ENCODE results near the gene POLR3E.

The POLR3E gene

DNA sequence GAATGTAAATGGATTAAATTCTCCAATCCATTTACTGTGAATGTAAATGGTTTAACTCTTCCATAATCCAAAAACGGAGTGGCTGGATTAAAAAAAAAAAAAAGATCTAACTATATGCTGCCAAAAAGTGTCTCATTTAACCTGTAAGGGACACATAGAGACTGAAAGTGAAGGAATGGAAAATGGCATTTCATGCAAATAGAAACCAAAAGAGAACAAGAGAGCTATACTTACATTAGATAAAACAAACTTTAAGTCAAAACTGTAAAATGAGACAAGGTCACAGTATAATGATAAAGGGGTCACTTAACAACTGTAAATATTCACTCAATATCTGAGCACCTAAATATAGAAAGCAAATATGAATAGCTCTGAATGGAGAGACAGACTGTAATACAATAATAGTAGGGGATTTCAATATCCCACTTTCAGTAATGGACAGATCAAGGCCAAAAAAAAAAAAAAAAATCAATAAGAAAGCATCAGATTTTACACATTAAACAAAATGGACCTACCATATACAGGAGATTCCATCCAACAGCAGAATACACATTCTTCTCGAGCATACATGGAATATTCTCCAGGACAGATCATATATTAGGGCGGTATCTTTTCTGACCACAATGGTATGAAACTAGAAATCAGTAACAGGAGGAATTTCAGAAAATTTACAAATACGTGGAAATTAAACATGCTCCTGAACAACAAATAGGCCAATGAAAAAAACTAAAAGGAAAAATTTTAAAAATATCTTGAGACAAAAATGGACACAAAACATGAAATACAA is 40.8 kb downstream of the POLR3E start:
- Histone ChIP-seq H3K4me3 (ENCODE audit: severe bottlenecking) (no peak overlapping the region), H3K36me3 (ENCODE audit: low read depth) (peaks cover 71% of the 10 kb centered on the region), H3K4me1 (ENCODE audit: insufficient read depth, poor library complexity, severe bottlenecking) (no peaks in the 10 kb centered on the region), H3K27ac (ENCODE audit: poor library complexity, severe bottlenecking) (no peak overlapping the region), H3K27me3 (ENCODE audit: insufficient read depth, poor library complexity, severe bottlenecking) (no peaks in the 10 kb centered on the region), H3K9me3 (ENCODE audit: severe bottlenecking) (peaks cover 15% of the 10 kb centered on the region)
- DNase-seq (ENCODE audit: low spot score) (no peak), ATAC-seq (ENCODE audit: low read depth) (no peak)
- TF ChIP-seq, protein P1, sequence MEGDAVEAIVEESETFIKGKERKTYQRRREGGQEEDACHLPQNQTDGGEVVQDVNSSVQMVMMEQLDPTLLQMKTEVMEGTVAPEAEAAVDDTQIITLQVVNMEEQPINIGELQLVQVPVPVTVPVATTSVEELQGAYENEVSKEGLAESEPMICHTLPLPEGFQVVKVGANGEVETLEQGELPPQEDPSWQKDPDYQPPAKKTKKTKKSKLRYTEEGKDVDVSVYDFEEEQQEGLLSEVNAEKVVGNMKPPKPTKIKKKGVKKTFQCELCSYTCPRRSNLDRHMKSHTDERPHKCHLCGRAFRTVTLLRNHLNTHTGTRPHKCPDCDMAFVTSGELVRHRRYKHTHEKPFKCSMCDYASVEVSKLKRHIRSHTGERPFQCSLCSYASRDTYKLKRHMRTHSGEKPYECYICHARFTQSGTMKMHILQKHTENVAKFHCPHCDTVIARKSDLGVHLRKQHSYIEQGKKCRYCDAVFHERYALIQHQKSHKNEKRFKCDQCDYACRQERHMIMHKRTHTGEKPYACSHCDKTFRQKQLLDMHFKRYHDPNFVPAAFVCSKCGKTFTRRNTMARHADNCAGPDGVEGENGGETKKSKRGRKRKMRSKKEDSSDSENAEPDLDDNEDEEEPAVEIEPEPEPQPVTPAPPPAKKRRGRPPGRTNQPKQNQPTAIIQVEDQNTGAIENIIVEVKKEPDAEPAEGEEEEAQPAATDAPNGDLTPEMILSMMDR (IDR thresholded peaks at IDR 0.05; ENCODE audit: poor library complexity, severe bottlenecking), result no peak

DNA sequence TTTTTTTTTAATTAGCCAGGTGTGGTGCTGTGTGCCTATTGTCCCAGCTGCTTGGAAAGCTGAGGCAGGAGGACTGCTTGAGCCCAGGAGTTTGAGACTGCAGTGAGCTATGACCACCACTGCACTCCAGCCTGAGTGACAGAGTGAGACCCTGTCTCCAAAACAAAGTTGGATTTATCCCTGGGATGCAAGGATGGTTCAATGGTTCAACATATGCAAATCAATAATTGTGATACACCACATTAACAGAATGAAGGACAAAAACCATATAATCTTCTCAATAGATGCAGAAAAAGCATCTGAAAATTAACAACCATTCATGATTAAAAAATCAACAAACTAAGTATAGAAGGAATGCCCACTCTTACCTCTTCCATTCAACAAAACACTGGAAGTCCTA is 43.7 kb downstream of the POLR3E start:
- TF ChIP-seq, protein P1 (IDR thresholded peaks at IDR 0.05; ENCODE audit: poor library complexity, severe bottlenecking), result no peak
- Histone ChIP-seq H3K4me3 (ENCODE audit: severe bottlenecking) (no peak overlapping the region), H3K27ac (ENCODE audit: poor library complexity, severe bottlenecking) (no peak overlapping the region), H3K27me3 (ENCODE audit: insufficient read depth, poor library complexity, severe bottlenecking) (no peaks in the 10 kb centered on the region), H3K4me1 (ENCODE audit: insufficient read depth, poor library complexity, severe bottlenecking) (peaks cover 6% of the 10 kb centered on the region), H3K9me3 (ENCODE audit: severe bottlenecking) (peaks cover 15% of the 10 kb centered on the region), H3K36me3 (ENCODE audit: low read depth) (peaks cover 63% of the 10 kb centered on the region)
- ATAC-seq (ENCODE audit: low read depth), result no peak
- no peak for DNase-seq (ENCODE audit: low spot score)

DNA sequence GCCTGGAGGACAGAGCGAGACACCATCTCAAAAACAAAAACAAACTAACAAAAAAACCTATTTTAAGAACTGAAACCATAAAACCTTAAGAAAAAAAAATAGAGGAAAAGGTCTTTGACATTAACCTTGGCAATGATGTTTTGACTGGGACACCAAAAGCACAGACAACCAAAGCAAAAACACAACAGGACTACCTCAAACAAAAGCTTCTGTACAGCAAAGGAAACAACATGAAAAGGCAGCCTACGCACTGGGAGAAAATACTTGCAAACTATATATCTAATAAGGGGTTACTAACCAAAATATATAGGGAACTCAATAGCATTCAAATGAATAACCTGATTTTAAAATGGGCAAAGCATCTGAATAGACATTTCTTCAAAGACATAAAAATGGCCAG is 44.9 kb downstream of the POLR3E start:
- Histone ChIP-seq H3K4me3 (ENCODE audit: severe bottlenecking) (no peak overlapping the region), H3K27me3 (ENCODE audit: insufficient read depth, poor library complexity, severe bottlenecking) (no peaks in the 10 kb centered on the region), H3K4me1 (ENCODE audit: insufficient read depth, poor library complexity, severe bottlenecking) (peaks cover 10% of the 10 kb centered on the region), H3K27ac (ENCODE audit: poor library complexity, severe bottlenecking) (no peak overlapping the region), H3K9me3 (ENCODE audit: severe bottlenecking) (peaks cover 9% of the 10 kb centered on the region), H3K36me3 (ENCODE audit: low read depth) (peaks cover 62% of the 10 kb centered on the region)
- no peak for DNase-seq (ENCODE audit: low spot score)
- no peak for ATAC-seq (ENCODE audit: low read depth)
- TF ChIP-seq, protein P1 (IDR thresholded peaks at IDR 0.05; ENCODE audit: poor library complexity, severe bottlenecking), result no peak

DNA sequence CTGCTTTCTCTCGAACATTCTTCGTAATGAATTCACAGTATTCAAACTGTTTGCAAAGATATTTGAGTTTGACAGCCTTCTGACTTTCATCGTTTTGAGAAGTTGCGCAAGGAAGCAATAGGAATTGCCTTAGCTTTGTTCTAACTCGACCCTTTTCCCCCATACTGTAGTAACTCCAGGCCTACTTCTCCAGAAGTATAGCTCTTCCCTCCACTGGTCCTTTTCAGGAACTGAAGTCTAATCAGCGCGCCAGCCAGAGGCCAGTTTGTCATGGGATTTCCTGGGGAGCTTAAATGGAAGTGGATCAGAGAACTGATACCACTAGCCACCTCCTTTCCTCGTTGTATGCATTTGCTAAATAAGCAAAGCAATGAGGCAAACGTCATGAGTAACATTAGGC is 49.3 kb downstream of the POLR3E start:
- peaks cover 67% of the 10 kb centered on the region for H3K36me3 ChIP-seq (ENCODE audit: low read depth)

More for the DNA sequence above, 49.3 kb downstream of the POLR3E start:
- no peaks in the 10 kb centered on the region for H3K9me3 ChIP-seq (ENCODE audit: severe bottlenecking)
- TF ChIP-seq, protein P1 (IDR thresholded peaks at IDR 0.05; ENCODE audit: poor library complexity, severe bottlenecking), result no peak
- no peak overlapping the region for H3K4me3 ChIP-seq (ENCODE audit: severe bottlenecking)
- peaks cover 20% of the 10 kb centered on the region for H3K4me1 ChIP-seq (ENCODE audit: insufficient read depth, poor library complexity, severe bottlenecking)
- H3K27me3 ChIP-seq (ENCODE audit: insufficient read depth, poor library complexity, severe bottlenecking), result no peaks in the 10 kb centered on the region
- no peak for ATAC-seq (ENCODE audit: low read depth)
- peak overlapping the region; percentile 29 for H3K27ac ChIP-seq (ENCODE audit: poor library complexity, severe bottlenecking)
- DNase-seq (ENCODE audit: low spot score), result no peak

Data from RWPE2 (cell line).